ENCODE data around the gene LAMA2.

Gene LAMA2

DNA sequence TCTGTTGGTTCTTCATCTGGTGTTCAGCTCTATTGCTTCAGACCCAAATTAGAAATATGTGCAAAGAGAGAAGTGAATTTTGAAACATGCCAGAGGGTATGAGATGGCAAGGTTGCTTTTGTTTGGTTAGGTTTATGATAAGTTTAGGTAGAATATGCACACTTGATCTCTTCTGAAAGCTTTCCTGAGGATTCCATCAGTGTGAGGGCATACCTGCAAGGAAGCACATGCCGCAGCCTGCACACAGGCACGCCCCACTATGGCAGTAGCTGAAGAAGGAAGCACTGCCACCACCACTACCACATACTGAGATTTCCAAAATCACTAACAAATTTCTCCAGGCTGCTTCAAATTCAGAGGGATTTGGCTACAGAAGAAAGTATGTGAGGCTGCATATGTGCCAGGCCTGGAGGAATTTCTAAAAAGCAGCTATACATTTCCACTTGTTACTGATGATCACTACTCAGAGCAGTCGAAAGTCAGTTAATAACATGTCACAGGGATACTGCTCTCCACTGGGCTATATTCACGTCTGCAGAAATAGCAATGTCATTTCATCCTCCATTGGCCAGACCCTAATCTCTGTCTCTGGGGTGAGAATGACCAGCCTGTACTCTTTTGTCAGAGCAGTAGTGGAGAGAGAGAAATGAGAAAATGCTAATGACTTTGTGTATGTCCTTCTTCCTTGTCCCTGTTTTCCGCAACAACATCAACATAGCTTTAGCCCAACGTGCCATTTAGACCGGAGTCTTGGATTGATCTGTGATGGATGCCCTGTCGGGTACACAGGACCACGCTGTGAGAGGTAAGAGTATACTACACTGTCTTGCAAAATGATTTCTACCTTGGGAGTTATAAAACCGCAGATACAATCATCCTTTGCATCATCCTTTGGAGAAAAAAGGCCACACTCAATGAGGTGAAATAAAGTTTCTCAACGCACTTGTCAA, 396.7 kb downstream of the LAMA2 start:
- Histone ChIP-seq H3K9me2 (replicated peaks; ENCODE audit: low read depth, low read length) (no peaks in the 10 kb centered on the region), H3K79me2 (ENCODE audit: insufficient read depth, low read length) (no peaks in the 10 kb centered on the region)

DNA sequence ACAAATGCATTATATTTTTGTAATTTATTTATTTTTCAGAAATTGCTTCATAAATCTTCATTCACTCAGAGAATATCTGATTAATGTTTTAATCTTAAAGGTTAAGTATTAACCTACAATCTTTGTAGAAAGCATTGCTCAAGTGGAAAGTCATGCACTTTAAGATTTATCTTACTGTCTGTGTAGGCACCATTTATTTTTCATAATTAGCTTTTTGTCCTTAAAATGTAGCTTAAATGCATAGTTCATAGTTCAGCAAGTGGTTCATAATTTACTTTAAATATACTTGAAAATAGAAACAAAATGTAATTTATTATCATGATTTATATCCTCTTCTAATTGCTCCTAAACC, 397.3 kb downstream of the LAMA2 start:
- H3K4me1 ChIP-seq (ENCODE audit: insufficient read depth, low read length, poor library complexity, severe bottlenecking) = peaks cover 10% of the 10 kb centered on the region
- H3K79me2 ChIP-seq (ENCODE audit: insufficient read depth, low read length) = no peaks in the 10 kb centered on the region
- H2AFZ ChIP-seq (ENCODE audit: low read length) = no peak overlapping the region
- no peaks in the 10 kb centered on the region for H3K36me3 ChIP-seq (ENCODE audit: insufficient read depth, low read length)
- no peaks in the 10 kb centered on the region for H4K20me1 ChIP-seq (ENCODE audit: insufficient read depth, low read length, poor library complexity, severe bottlenecking)
- H3K4me2 ChIP-seq (ENCODE audit: low read depth, low read length, poor library complexity, severe bottlenecking) = peak overlapping the region; percentile 47
- no peak overlapping the region for H3K4me3 ChIP-seq (ENCODE audit: low read length, poor library complexity, severe bottlenecking)
- H3K9me2 ChIP-seq (replicated peaks; ENCODE audit: low read depth, low read length) = no peaks in the 10 kb centered on the region
- H3K9me3 ChIP-seq (ENCODE audit: insufficient read depth, low read depth, low read length) = no peaks in the 10 kb centered on the region
- no peak for TF ChIP-seq EZH2phosphoT487 (IDR thresholded peaks at IDR 0.05; ENCODE audit: borderline replicate concordance)
- TF ChIP-seq, protein P1, sequence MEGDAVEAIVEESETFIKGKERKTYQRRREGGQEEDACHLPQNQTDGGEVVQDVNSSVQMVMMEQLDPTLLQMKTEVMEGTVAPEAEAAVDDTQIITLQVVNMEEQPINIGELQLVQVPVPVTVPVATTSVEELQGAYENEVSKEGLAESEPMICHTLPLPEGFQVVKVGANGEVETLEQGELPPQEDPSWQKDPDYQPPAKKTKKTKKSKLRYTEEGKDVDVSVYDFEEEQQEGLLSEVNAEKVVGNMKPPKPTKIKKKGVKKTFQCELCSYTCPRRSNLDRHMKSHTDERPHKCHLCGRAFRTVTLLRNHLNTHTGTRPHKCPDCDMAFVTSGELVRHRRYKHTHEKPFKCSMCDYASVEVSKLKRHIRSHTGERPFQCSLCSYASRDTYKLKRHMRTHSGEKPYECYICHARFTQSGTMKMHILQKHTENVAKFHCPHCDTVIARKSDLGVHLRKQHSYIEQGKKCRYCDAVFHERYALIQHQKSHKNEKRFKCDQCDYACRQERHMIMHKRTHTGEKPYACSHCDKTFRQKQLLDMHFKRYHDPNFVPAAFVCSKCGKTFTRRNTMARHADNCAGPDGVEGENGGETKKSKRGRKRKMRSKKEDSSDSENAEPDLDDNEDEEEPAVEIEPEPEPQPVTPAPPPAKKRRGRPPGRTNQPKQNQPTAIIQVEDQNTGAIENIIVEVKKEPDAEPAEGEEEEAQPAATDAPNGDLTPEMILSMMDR (conservative IDR thresholded peaks at IDR 0.05; ENCODE audit: low read length) = no peak
- H3K9ac ChIP-seq (ENCODE audit: low read depth, low read length, poor library complexity, severe bottlenecking) = no peak overlapping the region
- H3F3A ChIP-seq (ENCODE audit: low read depth) = no peaks in the 10 kb centered on the region
- no peaks in the 10 kb centered on the region for H3K27me3 ChIP-seq (ENCODE audit: insufficient read depth, low read length, poor library complexity, severe bottlenecking)

More for the DNA sequence above, 396.7 kb downstream of the LAMA2 start:
- no peaks in the 10 kb centered on the region for H4K20me1 ChIP-seq (ENCODE audit: insufficient read depth, low read length, poor library complexity, severe bottlenecking)
- no peaks in the 10 kb centered on the region for H3K36me3 ChIP-seq (ENCODE audit: insufficient read depth, low read length)
- TF ChIP-seq EZH2phosphoT487 (IDR thresholded peaks at IDR 0.05; ENCODE audit: borderline replicate concordance) = no peak
- TF ChIP-seq, protein P1 (conservative IDR thresholded peaks at IDR 0.05; ENCODE audit: low read length) = no peak
- H3K9ac ChIP-seq (ENCODE audit: low read depth, low read length, poor library complexity, severe bottlenecking) = no peak overlapping the region
- no peaks in the 10 kb centered on the region for H3F3A ChIP-seq (ENCODE audit: low read depth)
- no peak overlapping the region for H3K4me3 ChIP-seq (ENCODE audit: low read length, poor library complexity, severe bottlenecking)
- no peak overlapping the region for H3K4me2 ChIP-seq (ENCODE audit: low read depth, low read length, poor library complexity, severe bottlenecking)
- H3K9me3 ChIP-seq (ENCODE audit: insufficient read depth, low read depth, low read length) = no peaks in the 10 kb centered on the region
- no peaks in the 10 kb centered on the region for H3K27me3 ChIP-seq (ENCODE audit: insufficient read depth, low read length, poor library complexity, severe bottlenecking)
- H2AFZ ChIP-seq (ENCODE audit: low read length) = no peak overlapping the region
- H3K4me1 ChIP-seq (ENCODE audit: insufficient read depth, low read length, poor library complexity, severe bottlenecking) = peaks cover 10% of the 10 kb centered on the region

DNA sequence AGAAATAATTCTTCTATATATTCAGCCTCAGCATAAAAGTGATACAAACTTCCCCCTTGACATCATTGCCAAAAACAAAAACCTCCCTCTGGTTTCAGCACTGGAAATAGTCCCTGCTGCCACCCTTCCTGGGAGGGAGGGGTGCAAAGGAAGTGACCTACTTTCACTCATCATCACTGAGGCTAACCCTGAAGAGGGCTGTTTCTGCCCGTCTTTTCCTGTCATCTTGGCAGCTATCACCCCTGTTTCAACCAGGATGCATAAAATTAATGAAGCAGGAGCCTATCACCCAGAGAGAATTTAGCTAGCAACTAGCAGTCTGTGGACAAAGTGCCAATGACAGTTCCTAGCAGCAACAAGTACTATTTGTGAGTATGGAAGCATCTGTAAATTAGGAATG, 397.8 kb downstream of the LAMA2 start:
- TF ChIP-seq, protein P1 (conservative IDR thresholded peaks at IDR 0.05; ENCODE audit: low read length) = no peak
- no peak for TF ChIP-seq EZH2phosphoT487 (IDR thresholded peaks at IDR 0.05; ENCODE audit: borderline replicate concordance)
- Histone ChIP-seq H3K9me2 (replicated peaks; ENCODE audit: low read depth, low read length) (no peaks in the 10 kb centered on the region), H3K79me2 (ENCODE audit: insufficient read depth, low read length) (no peaks in the 10 kb centered on the region), H3K27me3 (ENCODE audit: insufficient read depth, low read length, poor library complexity, severe bottlenecking) (no peaks in the 10 kb centered on the region), H3K36me3 (ENCODE audit: insufficient read depth, low read length) (no peaks in the 10 kb centered on the region), H3F3A (ENCODE audit: low read depth) (no peaks in the 10 kb centered on the region), H3K9me3 (ENCODE audit: insufficient read depth, low read depth, low read length) (no peaks in the 10 kb centered on the region), H3K4me1 (ENCODE audit: insufficient read depth, low read length, poor library complexity, severe bottlenecking) (peaks cover 10% of the 10 kb centered on the region), H2AFZ (ENCODE audit: low read length) (peak overlapping the region; percentile 18; the same call in 1 of the 2 replicates), H4K20me1 (ENCODE audit: insufficient read depth, low read length, poor library complexity, severe bottlenecking) (no peaks in the 10 kb centered on the region), H3K4me2 (ENCODE audit: low read depth, low read length, poor library complexity, severe bottlenecking) (peak overlapping the region; percentile 47), H3K4me3 (ENCODE audit: low read length, poor library complexity, severe bottlenecking) (peak overlapping the region; percentile 45), H3K9ac (ENCODE audit: low read depth, low read length, poor library complexity, severe bottlenecking) (no peak overlapping the region)
